IPS-18a (cell line): ENCODE measurements around the gene DTNB.

Experiments
- H3K27ac ChIP-seq: one replicate; pipeline ENCODE4 v1.5.1; 2013; ENCODE audit warnings: low read length
- H3K27me3 ChIP-seq: one replicate; pipeline ENCODE4 v1.6.1; 2013; ENCODE audit warnings: mild to moderate bottlenecking, low read length; ENCODE audit not compliant: control insufficient read depth, insufficient read depth
- H3K36me3 ChIP-seq: one replicate; pipeline ENCODE4 v1.6.1; 2013; ENCODE audit warnings: low read depth, low read length; ENCODE audit not compliant: control insufficient read depth
- H3K4me1 ChIP-seq: one replicate; pipeline ENCODE4 v1.6.1; 2013; ENCODE audit warnings: low read depth, low read length; ENCODE audit not compliant: control insufficient read depth
- H3K4me3 ChIP-seq: one replicate; pipeline ENCODE4 v1.5.1; 2013; ENCODE audit warnings: low read length
- H3K9ac ChIP-seq: one replicate; pipeline ENCODE4 v1.6.1; 2013; ENCODE audit warnings: mild to moderate bottlenecking, low read length, moderate library complexity
- H3K9me3 ChIP-seq: one replicate; pipeline ENCODE4 v1.6.1; 2013; ENCODE audit warnings: low read depth, low read length; ENCODE audit not compliant: control insufficient read depth

Gene DTNB

DNA sequence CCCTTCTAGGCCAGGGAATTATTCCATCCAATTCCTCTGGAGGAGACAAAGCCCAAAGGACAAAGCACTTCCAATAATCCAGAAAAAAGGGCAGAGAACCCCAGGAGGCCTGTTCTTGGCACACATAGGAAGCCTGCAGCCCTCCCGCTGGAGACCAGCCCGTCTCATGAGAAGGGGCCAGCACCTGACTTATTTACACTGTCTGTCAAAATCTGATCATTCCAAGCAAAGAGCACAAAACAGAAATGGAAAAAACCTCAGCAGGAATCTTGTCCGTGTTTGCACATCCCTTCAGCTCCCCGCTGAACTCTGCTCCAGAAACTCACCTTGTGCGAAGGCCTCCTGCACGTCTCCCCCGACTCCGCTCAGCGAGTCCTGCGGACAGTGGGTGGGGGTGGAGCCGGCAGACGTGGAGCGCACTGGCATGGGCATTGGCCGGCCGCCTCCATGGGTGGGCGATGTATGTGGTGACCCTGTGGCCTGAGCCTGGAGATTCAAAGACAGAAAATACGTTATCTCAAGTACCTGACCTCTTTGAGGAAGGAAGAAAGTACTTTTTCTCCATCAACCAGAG, 285.4 kb downstream of the DTNB start:
- Histone ChIP-seq H3K4me3 (no peak overlapping the region), H3K4me1 (no peaks in the 10 kb centered on the region), H3K27ac (no peak overlapping the region), H3K9ac (no peak overlapping the region), H3K9me3 (no peaks in the 10 kb centered on the region), H3K36me3 (peaks cover 3% of the 10 kb centered on the region), H3K27me3 (no peaks in the 10 kb centered on the region)

DNA sequence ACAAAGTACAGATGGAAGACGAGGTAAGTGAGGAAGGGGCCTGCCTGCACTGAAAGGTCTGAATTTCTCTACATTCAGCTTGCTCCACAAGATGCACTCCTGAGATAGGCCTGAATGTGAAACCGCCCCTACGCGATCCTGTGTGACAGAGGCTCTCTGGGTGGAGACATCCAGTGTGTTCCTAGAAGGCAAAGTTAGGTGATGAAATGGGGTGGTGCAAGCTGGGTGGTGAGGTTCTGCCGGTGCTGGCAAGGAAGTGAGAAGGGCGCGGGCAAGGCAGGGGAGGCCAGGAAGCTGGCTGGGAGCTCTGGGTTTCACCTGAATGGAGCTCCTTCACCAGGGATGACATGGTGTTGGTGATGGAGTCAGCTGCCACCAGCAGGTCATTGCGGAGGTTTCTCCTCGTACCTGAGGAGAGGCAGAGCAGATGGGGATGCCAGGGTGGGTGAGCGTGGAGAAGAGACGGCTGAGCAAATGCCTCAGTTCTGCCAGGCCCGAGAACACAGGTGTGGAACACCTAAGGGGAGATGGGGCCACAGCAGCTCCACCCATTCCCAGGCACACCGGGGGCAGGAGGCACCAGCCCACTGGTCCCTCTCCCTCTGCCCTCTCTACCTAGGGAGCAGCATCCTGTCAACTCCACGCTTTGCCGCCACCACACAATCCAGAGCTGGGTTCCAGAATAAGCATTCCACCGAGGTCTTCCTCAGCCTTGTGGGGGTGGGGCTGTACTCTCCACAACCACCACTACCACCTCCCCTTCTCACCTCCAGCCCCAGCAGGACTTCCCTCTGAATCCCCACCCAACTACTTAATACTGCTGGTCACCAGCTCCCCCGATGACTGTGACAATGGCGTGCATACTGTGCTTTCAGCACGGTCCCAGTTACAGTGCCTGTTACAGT, 286.2 kb downstream of the DTNB start:
- Histone ChIP-seq H3K27me3 (no peaks in the 10 kb centered on the region), H3K36me3 (peaks cover 3% of the 10 kb centered on the region), H3K9ac (no peak overlapping the region), H3K4me3 (no peak overlapping the region), H3K27ac (no peak overlapping the region), H3K9me3 (no peaks in the 10 kb centered on the region), H3K4me1 (no peaks in the 10 kb centered on the region)

DNA sequence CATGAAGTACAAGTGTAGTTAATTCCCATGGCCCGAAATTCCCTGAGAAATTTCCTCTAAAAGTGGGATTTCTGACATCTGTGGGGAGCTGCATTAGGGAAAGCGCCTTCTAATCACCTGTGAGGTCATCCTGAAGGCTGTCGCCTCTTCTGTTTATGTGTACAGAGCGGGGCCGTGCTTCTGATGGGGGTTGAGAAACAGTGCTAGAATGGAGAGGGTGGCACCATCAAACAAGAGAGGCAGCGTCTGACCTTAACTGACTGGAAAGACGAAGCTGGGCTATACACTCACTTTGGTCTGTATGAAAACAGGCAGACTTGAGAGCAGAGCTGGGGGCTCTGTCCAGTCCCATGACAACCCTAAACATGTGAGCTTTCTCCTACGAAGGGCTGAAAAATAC, 287.5 kb downstream of the DTNB start:
- Histone ChIP-seq H3K4me1 (no peaks in the 10 kb centered on the region), H3K36me3 (peaks cover 3% of the 10 kb centered on the region), H3K4me3 (no peak overlapping the region), H3K9ac (no peak overlapping the region), H3K9me3 (no peaks in the 10 kb centered on the region), H3K27me3 (no peaks in the 10 kb centered on the region), H3K27ac (no peak overlapping the region)

DNA sequence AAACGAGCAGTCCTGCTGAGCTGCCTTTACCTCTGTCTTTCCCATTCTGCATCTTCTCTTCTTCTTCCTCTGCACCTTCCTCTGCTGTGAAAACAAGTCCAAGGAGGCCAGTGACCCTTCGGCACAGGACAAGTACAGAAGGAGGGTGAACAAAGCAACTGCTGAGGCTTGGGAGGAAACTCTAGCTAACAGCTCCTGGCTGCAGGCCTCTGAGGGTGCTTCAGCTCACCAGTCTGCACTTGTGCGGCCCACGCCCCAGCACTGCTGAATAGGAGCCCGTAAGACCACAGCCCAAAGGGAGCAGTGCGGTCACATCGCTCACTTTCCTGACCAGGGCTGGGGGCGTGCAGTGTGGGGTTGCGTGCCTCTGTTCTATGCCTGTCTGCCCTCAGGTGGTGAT, 289.6 kb downstream of the DTNB start:
- no peaks in the 10 kb centered on the region for H3K9me3 ChIP-seq
- H3K4me1 ChIP-seq: no peaks in the 10 kb centered on the region
- no peak overlapping the region for H3K4me3 ChIP-seq
- H3K36me3 ChIP-seq: peaks cover 3% of the 10 kb centered on the region
- H3K27ac ChIP-seq: no peak overlapping the region
- no peaks in the 10 kb centered on the region for H3K27me3 ChIP-seq
- H3K9ac ChIP-seq: no peak overlapping the region

DNA sequence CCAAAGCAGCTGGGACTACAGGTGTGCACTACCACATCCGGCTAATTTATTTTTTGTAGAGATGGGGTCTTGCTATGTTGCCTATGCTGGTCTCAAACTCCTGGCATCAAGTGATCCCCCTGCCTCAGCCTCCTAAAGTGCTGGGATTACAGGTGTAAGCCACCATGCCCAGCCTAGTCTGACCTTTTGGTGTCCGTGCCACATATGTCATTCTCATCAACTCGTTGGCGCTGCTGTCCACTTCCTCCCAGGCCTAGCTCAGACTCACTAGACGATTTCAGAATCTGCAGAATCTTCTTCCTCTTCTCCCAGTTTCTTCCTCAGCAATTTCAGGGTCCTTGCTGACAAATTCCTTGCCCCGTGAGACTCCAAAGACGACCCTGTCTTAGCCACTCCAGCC, 291.9 kb downstream of the DTNB start:
- H3K27ac ChIP-seq: no peak overlapping the region
- peaks cover 8% of the 10 kb centered on the region for H3K4me1 ChIP-seq
- H3K9me3 ChIP-seq: no peaks in the 10 kb centered on the region
- H3K27me3 ChIP-seq: peaks cover 3% of the 10 kb centered on the region
- no peaks in the 10 kb centered on the region for H3K36me3 ChIP-seq
- H3K4me3 ChIP-seq: no peak overlapping the region
- H3K9ac ChIP-seq: no peak overlapping the region

- Histone ChIP-seq H3K9ac (no peak overlapping the region), H3K4me3 (no peak overlapping the region), H3K27ac (no peak overlapping the region), H3K36me3 (no peaks in the 10 kb centered on the region), H3K9me3 (no peaks in the 10 kb centered on the region), H3K27me3 (peaks cover 10% of the 10 kb centered on the region), H3K4me1 (peaks cover 8% of the 10 kb centered on the region)
These were observed 292.6 kb downstream of the DTNB start for GRCh38 chr2:25380586-25381375.

DNA sequence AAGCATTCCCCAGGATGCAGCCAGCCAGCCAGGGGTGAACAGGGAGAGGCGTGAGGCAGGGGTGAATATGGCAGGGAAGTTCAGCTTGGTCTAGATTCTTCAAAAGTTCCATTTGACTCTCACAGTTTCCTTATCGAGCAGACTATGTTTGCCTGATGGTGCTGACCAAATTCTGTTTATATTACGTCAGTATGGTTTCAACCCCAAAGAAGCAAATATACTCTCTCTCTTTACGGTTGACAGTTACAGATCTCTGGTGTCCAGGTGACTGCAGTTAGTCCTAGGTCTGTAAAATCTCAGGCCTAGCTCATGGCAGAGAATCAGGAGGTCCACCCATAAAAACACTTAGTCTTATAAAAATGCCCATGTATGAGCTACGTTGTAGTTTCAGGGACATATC, 293.4 kb downstream of the DTNB start:
- no peak overlapping the region for H3K9ac ChIP-seq
- H3K27ac ChIP-seq: no peak overlapping the region
- no peaks in the 10 kb centered on the region for H3K36me3 ChIP-seq
- peaks cover 8% of the 10 kb centered on the region for H3K4me1 ChIP-seq
- no peaks in the 10 kb centered on the region for H3K9me3 ChIP-seq
- H3K4me3 ChIP-seq: no peak overlapping the region
- H3K27me3 ChIP-seq: peaks cover 14% of the 10 kb centered on the region

GRCh38 chr2:25379535-25379934, 293.8 kb downstream of the DTNB start:
- peaks cover 8% of the 10 kb centered on the region for H3K4me1 ChIP-seq
- no peaks in the 10 kb centered on the region for H3K36me3 ChIP-seq
- no peaks in the 10 kb centered on the region for H3K9me3 ChIP-seq
- no peak overlapping the region for H3K4me3 ChIP-seq
- H3K27me3 ChIP-seq: peaks cover 14% of the 10 kb centered on the region
- no peak overlapping the region for H3K9ac ChIP-seq
- no peak overlapping the region for H3K27ac ChIP-seq

DNA sequence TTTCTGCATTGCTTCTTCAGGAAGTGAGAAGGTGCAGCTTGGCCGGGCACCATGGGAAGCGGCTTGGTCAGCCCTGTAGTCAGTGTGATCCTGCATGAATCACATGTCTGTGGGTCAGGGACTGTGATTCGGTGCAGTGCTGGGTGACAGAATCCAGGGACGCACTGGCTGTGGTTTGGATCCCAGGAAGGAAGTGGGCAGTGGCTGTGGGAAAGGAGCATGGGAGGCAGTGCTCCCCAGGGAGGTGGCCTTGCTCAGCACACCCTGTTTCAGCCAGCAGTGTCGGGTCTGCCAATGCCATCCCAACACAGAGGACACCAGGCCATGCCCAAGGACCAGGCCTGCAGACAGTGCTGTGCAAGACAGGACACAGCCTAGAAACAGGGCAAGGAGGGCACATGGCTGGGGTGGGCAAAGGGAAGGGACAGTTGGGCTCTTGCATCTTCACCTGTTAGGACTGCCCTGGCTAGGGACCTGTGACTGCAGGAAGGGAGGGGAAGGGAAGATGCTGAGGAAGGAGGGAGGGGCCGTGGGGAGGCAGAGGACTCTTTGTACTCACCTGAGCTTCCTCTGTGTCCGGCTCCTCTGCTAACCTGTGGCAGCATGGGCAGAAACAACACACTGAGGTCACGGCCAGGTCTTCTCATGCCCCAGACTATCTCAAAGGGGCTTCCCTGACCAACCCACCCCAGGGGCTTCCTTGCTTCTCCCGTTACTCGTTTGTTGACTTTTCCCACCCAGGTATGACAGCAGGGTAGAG, 294.5 kb downstream of the DTNB start:
- Histone ChIP-seq H3K9ac (no peak overlapping the region), H3K4me1 (peaks cover 8% of the 10 kb centered on the region), H3K36me3 (no peaks in the 10 kb centered on the region), H3K27ac (no peak overlapping the region), H3K9me3 (no peaks in the 10 kb centered on the region), H3K4me3 (no peak overlapping the region), H3K27me3 (peaks cover 14% of the 10 kb centered on the region)

GRCh38 chr2:25377822-25378421, 295.5 kb downstream of the DTNB start:
- Histone ChIP-seq H3K27me3 (peaks cover 14% of the 10 kb centered on the region), H3K4me3 (no peak overlapping the region), H3K9ac (no peak overlapping the region), H3K36me3 (no peaks in the 10 kb centered on the region), H3K27ac (no peak overlapping the region), H3K4me1 (peaks cover 8% of the 10 kb centered on the region), H3K9me3 (no peaks in the 10 kb centered on the region)
